Urinary bladder (tissue), 4 donors: ENCODE measurements around the gene PTDSS2. TPM values are rescaled to one million over a fixed set of nuclear protein-coding genes. Genes with fewer than 3 reads are reported as not detected.
A peak's percentile ranks its signal among the peaks of the same experiment; 100 is the strongest.

Source experiments
- DNase-seq: peaks from one replicate; pipeline ENCODE4 v3.0.0-alpha.2; 2015; ENCODE audit errors: extremely low spot score
- H3K27ac ChIP-seq: one replicate; pipeline ENCODE4 v1.5.1; 2013; ENCODE audit warnings: low read depth, mild to moderate bottlenecking, moderate library complexity
- H3K36me3 ChIP-seq: one replicate; pipeline ENCODE4 v1.6.1; 2013; ENCODE audit warnings: mild to moderate bottlenecking, moderate library complexity; ENCODE audit not compliant: insufficient read depth
- H3K4me1 ChIP-seq: one replicate; pipeline ENCODE4 v1.6.1; 2013; ENCODE audit warnings: mild to moderate bottlenecking, moderate library complexity; ENCODE audit not compliant: insufficient read depth
- H3K4me3 ChIP-seq: one replicate; pipeline ENCODE4 v1.5.1; 2013; ENCODE audit warnings: low read depth, low read length
- WGBS: extraction: QIAGEN DNeasy Blood & Tissue Kit; methylation state at CpG from one replicate; pipeline ENCODE4 v1.1.7; 2013; 5-methylcytosine and 5-hydroxymethylcytosine counted together
- polyA plus RNA-seq: library from polyadenylated mRNA; stranded (reverse); fragments of 200-250 nt; gene quantifications from one replicate; pipeline ENCODE4 v1.2.3, GENCODE V29; 2013
- total RNA-seq: library from RNA; depleted of rRNA; stranded (reverse); fragments of >200 nt; gene quantifications from one replicate; pipeline ENCODE4 v1.2.3, GENCODE V29; 2014
- donor health status: healthy with polysubstance abuse.
- donor health status: healthy.

PTDSS2 gene
- total and polyA plus RNA-seq, 2 donors, result 13.5 to 27.0 TPM

DNA sequence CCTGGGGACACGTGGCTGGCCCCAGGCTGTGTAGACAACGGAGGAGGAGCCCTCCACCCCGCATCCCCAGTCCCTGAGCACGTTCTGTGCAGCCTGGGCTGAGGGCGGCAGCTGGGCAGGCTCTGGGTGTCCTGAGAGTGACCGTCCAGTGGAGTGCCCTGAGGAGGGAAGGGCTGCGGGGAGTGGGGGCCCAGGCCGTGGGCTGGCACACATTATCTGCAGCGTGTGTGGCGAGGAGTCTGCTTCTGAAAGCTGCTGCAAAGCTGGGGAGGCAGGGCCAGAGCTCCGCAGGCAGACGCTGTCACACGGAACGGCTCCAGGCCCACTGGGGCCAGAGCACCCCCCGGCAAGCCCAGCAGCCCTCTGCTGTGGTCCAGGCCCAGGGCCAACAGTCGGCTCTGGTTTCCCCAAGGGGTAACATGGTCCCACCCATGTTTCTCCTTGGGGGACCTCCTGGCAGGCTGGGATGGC, 7.4 kb upstream of the PTDSS2 start:
- no peaks in the 10 kb centered on the region for H3K4me1 ChIP-seq
- no peaks in the 10 kb centered on the region for H3K36me3 ChIP-seq
- DNase-seq, result no peak
- H3K27ac ChIP-seq, result no peak overlapping the region
- WGBS, result 38% methylated on average over 16 of the region's 16 CpGs
- no peak overlapping the region for H3K4me3 ChIP-seq

DNA sequence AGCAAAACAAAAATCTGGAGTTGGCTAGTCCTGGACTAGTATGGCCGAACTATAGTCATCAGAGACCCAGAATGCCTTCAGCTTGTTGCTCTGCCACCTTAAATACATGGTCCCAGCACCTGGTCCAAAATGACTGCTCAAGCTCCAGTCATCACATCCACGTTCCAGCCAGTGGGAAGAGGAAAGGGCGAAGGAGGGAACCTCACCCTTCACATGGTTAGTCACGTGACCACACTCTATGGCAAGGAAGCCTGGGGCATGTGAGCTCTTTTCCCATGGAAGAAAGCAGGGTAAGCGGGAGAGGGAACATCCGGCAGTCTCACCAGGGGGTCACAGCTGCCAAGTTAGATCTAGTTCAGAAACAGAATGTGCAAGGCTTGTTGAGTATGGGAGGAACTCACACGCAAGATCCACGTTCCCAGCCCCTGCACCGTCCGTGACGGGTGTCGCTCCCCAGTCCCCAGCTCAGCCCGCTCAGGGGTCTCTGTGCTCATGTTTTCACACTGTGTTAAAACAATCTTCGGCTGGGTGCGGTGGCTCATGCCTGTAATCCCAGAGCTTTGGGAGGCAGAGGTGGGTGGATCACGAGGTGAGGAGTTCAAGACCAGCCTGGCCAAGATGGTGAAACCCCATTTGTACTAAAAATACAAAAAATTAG, 6.4 kb upstream of the PTDSS2 start:
- no peaks in the 10 kb centered on the region for H3K36me3 ChIP-seq
- WGBS, result 75% methylated on average over 16 of the region's 16 CpGs
- DNase-seq, result no peak
- H3K27ac ChIP-seq, result no peak overlapping the region
- H3K4me1 ChIP-seq, result no peaks in the 10 kb centered on the region
- no peak overlapping the region for H3K4me3 ChIP-seq

DNA sequence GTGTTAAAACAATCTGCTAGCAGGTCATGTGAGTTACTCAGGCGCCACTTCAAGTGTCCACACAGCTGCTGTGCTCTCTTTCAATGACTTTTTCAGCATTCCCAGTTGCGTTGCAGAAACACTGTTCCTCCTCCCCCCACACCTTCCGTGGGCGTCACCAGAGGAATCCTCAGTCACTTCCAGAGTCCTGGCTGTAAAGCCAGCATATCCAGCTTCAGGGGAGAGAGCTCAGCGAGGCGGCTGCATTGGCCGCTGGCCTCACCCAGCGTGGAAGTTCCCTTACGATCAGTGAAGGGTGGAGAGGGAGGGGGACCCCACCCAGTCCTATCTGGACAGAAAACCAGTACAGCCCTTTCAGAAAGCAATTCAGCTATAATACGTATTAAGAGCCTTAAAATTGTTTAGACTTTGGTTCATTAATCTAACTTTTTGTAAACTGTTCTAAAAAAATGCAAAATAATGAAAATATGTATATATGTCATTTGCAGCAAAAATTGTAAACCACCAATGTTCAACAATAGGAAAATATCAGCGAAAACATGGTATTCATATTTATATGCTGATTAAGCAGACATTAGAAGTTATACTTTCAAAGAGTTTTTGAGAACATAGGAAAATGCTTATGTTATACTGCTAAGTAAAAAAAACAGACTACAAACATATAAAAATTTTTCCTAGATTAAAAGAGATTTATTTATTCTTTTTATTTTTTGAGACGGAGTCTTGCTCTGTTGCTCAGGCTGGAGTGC, 5.5 kb upstream of the PTDSS2 start:
- no peak for DNase-seq
- Histone ChIP-seq H3K4me1 (no peaks in the 10 kb centered on the region), H3K27ac (no peak overlapping the region), H3K36me3 (no peaks in the 10 kb centered on the region), H3K4me3 (no peak overlapping the region)
- 24% methylated on average over 12 of the region's 12 CpGs for WGBS

DNA sequence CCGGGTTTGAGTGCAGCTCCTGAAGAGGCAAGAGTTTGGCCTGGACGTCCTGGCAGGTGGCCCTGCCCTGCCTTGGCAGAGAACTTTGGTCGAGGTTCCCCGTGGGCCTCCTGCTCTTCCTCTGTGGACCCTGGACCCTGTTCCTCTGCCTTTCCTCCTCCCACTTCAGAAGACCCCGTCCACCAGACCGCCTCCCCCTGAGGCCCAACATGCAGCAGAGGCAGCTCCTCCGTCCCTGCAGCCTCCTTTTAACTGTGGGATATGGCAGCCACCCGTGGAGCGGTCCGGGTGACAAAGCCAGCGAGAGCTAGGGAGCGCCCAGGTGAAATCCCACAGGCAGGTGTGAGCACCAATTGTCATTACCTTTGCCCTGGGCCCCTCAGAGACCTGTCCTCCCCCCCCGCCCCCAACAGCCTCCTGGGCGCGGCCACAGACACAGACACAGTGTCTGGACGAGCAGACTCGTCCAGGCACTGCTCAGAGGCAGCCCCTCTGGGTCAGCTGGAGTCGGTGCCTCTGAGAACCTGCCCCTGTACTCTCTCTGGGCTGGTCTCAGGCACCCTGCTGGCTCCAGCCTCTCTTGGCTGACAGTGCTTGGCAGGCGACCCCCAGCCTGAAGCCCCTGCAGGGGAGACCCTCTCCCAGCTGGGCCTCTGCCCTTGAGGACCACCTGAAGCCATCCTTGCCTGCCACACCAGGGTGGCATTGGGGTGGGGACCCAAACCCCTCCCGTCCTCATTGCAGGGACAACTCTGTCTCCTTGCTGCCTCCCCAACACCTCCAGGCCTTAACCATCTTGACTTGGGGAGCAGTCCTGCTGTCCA, 4.1 kb upstream of the PTDSS2 start:
- DNase-seq, result no peak
- Histone ChIP-seq H3K4me3 (no peak overlapping the region), H3K36me3 (no peaks in the 10 kb centered on the region), H3K4me1 (no peaks in the 10 kb centered on the region), H3K27ac (no peak overlapping the region)
- WGBS, result 59% methylated on average over 20 of the region's 20 CpGs

DNA sequence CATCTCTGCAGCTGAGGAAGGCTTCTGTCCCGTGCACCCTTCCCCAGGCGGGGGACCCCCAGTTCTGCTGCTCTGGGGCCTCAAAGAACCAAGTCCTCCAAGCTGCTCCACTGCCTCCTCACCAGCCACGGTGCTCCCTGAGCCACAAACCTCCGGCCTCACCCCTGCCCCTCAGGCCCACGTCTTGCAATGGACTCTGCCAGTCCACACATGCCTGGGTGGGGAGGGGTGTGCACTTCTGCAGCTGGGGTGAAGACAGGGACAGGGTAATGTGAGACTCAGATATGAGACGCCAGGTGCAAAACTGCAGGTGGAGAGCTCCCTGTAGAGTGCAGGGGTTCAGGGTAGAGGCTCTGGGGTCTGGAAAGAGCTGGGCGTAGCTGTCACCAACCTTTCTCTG, 3.2 kb upstream of the PTDSS2 start:
- H3K4me1 ChIP-seq, result no peaks in the 10 kb centered on the region
- WGBS, result 66% methylated on average over 7 of the region's 7 CpGs
- H3K4me3 ChIP-seq, result no peak overlapping the region
- H3K27ac ChIP-seq, result no peak overlapping the region
- no peak for DNase-seq
- H3K36me3 ChIP-seq, result no peaks in the 10 kb centered on the region

DNA sequence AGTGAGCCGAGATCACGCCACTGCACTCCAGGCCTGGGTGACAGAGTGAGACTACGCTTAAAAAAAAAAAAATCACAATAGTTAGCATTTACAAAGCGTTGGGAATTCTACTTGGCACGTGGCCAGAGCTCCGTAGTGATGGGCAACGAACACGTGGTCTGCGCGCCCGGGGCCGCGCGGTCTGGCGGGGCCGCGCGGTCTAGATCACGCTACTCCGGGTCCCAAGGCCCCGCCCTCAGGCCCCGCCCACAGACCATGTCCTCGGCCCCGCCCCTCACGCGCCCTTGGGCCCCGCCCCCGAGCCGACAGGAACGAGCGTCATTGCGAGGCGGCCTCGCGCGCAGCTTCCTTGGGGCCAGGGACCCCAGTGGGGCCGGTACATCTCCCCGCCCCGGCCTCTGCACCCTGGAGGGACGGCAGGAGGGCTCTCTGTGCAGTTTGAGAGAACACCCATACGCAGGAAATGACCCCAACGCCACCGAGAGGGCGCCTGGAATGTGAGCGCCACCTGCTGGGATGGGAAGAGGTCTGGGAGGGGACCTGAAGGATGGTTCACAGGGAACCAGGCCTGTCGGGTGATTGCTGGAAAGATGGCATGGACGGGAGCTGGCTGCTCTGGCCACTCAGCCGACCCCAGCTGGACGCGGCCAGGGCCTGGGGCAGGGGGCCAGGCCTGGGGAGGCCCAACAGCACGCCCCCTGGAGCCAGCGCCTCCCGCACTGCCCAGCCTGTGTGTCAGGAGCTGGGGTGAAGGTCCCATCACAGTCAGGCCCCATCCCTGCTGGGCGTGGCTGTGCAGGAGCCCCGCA, 2.0 kb upstream of the PTDSS2 start:
- WGBS, result 2% methylated on average over 55 of the region's 55 CpGs
- peak overlapping the region; percentile 78 for H3K27ac ChIP-seq
- no peaks in the 10 kb centered on the region for H3K36me3 ChIP-seq
- DNase-seq, result peak; percentile 77
- peak overlapping the region; percentile 34 for H3K4me3 ChIP-seq
- no peaks in the 10 kb centered on the region for H3K4me1 ChIP-seq

DNA sequence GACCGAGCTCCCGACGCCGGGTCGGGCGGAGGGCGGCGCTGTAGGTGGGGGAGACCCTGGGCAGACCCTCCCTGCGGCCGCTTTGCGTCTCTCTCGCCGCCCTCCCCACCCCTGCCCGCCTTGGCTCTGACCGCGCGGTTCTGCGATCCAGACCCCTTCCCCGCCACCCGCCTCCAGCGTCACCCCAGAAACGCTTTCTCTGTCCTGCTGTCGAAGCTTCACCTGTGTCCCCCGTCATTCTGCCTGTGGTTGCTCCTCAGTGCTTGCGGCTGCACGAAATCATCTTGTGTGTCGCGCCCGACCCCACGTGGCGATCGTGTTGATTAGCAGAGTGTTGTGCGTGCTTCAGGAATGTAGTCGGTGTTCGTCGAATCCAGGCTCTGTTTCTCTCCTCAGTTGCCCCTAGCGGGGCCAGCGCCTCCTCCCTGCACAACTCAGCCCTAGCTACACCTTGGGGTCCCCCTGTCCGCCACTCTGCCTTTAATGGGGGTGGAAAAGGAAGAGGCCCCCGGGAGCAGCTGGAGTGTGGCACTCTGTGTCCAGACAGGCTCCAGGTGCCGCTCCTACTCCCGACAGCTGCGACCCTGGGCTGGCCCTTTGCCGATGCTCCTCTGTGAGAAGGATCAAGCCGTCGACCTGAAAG, 851 bp downstream of the PTDSS2 start:
- peak overlapping the region; percentile 82 for H3K4me3 ChIP-seq
- H3K36me3 ChIP-seq, result no peaks in the 10 kb centered on the region
- H3K4me1 ChIP-seq, result no peaks in the 10 kb centered on the region
- no peak for DNase-seq
- peak overlapping the region; percentile 60 for H3K27ac ChIP-seq
- 1% methylated on average over 46 of the region's 46 CpGs for WGBS

DNA sequence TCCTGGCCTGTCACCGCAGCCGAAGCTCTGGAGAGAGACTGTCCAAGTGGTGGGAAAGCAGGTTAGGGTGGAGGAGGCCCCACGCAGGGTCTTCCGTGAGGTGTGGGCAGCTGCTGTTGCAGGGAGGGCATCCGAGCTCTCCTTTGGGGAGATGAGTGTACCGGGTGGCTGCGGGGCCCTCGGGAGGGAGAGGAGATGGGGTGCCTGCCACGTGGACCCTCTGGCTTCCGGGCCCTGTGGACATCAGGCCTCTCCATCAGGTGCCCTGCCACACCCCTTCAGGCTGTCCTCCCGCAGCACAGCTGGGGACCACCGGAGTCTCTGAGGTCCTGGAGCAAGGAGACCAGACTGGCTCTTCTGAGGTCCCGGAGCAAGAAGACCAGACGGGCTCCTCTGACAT, 1.7 kb downstream of the PTDSS2 start:
- no peak for DNase-seq
- no peaks in the 10 kb centered on the region for H3K36me3 ChIP-seq
- no peak overlapping the region for H3K27ac ChIP-seq
- no peaks in the 10 kb centered on the region for H3K4me1 ChIP-seq
- 86% methylated on average over 14 of the region's 14 CpGs for WGBS
- H3K4me3 ChIP-seq, result peak overlapping the region; percentile 82

DNA sequence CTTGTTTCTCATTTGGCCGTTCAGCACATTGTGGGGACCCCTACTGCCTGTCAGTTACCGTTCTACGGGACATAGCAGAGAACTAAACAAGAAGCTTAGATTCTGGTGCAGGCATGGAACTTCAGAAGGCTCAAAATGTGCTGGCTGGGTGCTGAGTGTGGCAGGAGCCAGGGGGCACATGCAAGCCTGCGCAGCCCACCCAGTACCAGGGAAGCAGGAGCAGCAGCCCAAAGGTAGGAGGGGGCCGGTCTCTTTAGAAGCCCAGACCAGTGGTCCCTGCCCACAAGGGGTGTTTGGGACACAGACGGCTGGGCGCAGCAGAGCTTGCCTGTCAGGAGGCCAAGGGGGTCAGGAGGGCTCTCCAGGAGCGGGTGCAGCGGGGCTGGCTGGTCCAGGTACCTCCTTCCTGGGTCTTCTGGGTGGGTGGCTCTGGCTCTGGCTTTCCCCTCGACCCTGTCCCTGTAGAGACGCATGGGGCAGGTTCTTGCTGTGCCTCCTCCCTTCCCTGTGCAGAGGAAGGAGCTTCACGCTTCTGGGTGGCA, 2.2 kb downstream of the PTDSS2 start:
- 91% methylated on average over 12 of the region's 12 CpGs for WGBS
- Histone ChIP-seq H3K27ac (no peak overlapping the region), H3K36me3 (no peaks in the 10 kb centered on the region), H3K4me3 (no peak overlapping the region), H3K4me1 (no peaks in the 10 kb centered on the region)
- DNase-seq, result no peak

DNA sequence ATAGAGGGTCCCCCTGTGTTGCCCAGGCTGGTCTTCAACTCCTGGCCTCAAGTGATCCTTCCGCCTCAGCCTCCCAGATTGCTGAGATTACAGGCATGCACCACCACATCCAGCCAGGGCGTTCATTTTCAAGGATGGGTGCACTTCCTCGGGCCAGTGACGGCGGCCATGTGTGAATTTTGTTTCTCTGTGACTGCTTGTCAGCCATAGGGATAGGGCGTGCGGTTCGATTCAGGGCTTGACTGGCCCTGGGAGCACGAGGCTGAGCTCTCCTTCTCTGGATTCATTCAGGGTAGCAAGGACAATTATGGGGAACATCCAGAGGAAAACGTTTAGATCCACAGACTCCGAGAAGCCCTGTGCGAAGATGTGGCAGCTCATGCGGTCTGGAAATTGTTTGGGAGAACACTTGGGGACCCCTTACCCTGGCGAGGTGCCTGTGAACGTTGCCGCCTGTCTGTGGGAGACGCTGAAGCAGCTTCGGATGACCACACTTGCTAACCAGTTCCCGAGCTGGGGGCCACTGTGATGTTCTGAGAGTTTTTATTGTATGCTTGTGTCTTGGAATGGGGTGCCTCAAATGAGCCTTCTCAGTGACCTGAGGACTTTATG, 2.9 kb downstream of the PTDSS2 start:
- no peaks in the 10 kb centered on the region for H3K36me3 ChIP-seq
- H3K4me3 ChIP-seq, result no peak overlapping the region
- no peaks in the 10 kb centered on the region for H3K4me1 ChIP-seq
- no peak overlapping the region for H3K27ac ChIP-seq
- 91% methylated on average over 19 of the region's 19 CpGs for WGBS
- DNase-seq, result no peak

DNA sequence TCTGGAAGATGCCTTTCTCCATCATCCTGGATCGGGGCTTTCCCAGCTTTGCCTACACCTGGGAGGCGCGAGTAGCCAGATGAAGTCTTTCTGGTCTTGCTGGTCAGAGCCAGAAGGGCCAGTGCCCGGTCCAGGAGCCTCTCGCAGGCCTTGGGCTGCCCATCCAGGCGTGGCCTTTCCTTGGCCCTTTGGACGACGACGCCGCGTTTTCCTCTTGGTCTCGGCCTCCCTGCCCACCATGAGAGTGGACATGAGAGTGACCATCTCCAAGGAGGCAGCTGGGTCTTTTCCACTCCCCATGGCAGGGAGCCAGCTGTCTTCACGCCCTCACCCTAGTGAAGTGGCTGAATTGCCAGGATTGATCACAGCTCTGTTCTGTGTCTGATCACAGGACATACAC, 3.5 kb downstream of the PTDSS2 start:
- 86% methylated on average over 13 of the region's 13 CpGs for WGBS
- H3K4me3 ChIP-seq, result no peak overlapping the region
- no peaks in the 10 kb centered on the region for H3K36me3 ChIP-seq
- no peaks in the 10 kb centered on the region for H3K4me1 ChIP-seq
- DNase-seq, result no peak
- H3K27ac ChIP-seq, result no peak overlapping the region

DNA sequence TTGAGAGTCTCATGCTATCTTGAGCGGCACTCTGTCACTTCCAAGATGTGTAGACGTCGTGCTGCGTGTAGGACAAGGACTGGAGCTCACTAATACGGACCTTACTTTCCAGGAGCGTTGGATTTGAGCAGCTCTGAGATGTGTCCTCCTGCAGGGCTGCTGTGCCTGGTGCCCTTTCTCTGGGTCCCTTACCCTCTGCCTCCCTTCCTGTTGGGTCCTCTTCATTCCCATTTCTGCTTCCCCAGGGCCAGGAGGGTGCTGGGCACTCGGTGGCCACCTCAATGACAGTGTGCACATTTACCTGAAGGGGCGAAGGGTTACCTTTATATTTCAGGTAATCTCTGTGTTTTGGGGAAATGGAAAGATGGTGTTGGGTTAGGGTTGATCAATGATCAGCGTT, 4.0 kb downstream of the PTDSS2 start:
- Histone ChIP-seq H3K36me3 (no peaks in the 10 kb centered on the region), H3K4me3 (no peak overlapping the region), H3K27ac (no peak overlapping the region), H3K4me1 (no peaks in the 10 kb centered on the region)
- no peak for DNase-seq
- WGBS, result 90% methylated on average over 9 of the region's 9 CpGs
